Adrenal gland (tissue), 12 donors: ENCODE measurements around the gene CDH24. TPM values are rescaled to one million over a fixed set of nuclear protein-coding genes. Genes with fewer than 3 reads are reported as not detected.

Experiments
- DNase-seq, 7 donors: peaks; one replicate each; pipeline ENCODE4 v3.0.0-alpha.2; 2019 to 2020
- H3K27ac ChIP-seq, 5 donors: fragments of 200-600 bp; sonication (generic) in 4 of 5; 1 replicate in 3 of 5; 2 replicates in 2 of 5; pipeline versions ENCODE4 v1.5.1 to v1.8.0; 2016 to 2020; ENCODE audit warnings: mild to moderate bottlenecking in 1 of 5
- H3K27me3 ChIP-seq: fragments of 200-600 bp; 2 replicates; pipeline ENCODE4 v1.8.0; 2021
- H3K36me3 ChIP-seq, 2 donors: fragments of 200-600 bp; replicated peaks in 1 of 2; 1 replicate in 1 of 2; 2 replicates in 1 of 2; pipeline versions ENCODE4 v1.5.1 to v1.8.0; 2018 to 2022
- H3K4me1 ChIP-seq, 2 donors: fragments of 200-600 bp; replicated peaks in 1 of 2; 1 replicate in 1 of 2; 2 replicates in 1 of 2; pipeline versions ENCODE4 v1.5.1 to v1.8.0; 2018 to 2021
- H3K4me3 ChIP-seq, 4 donors: fragments of 200-600 bp; sonication (generic) in 3 of 4; one replicate each; pipeline ENCODE4 v1.5.1; 2016 to 2018
- H3K9me3 ChIP-seq, 3 donors: fragments of 200-600 bp; sonication (generic) in 1 of 3; replicated peaks in 1 of 3; 1 replicate in 2 of 3; 2 replicates in 1 of 3; pipeline versions ENCODE4 v1.5.1 to v1.8.0; 2016 to 2021
- POLR2A ChIP-seq, 2 donors: fragments of 450-650 bp; IDR thresholded peaks; one replicate each; pipeline ENCODE4 v1.6.1; 2017; ENCODE audit warnings: antibody characterized with exemption in 2 of 2, mild to moderate bottlenecking in 2 of 2, moderate library complexity in 1 of 2
- WGBS, 4 donors: extraction: QIAGEN DNeasy Blood & Tissue Kit in 2 of 4; methylation state at CpG; one replicate each; pipeline versions ENCODE4 v1.1.5 to v1.1.7; 2013 to 2017; 5-methylcytosine and 5-hydroxymethylcytosine counted together
- intact Hi-C, 2 donors: fragments of 100-400 bp; cut with DNase I; formaldehyde crosslinking; loops; one replicate each; pipeline versions ENCODE4 v1.14.1 to v1.15.0; 2022 to 2023
- polyA plus RNA-seq, 3 donors: library from polyadenylated mRNA; stranded (reverse); fragments of 200-250 nt in 2 of 3; fragments of 350-450 nt in 1 of 3; fragmentation: Illumina TruSeq in 1 of 3; extraction: RNeasy Lipid Tissue Mini Kit (QIAGEN cat#74804) in 1 of 3; gene quantifications; one replicate each; pipeline ENCODE4 v1.2.3, GENCODE V29; 2013 to 2014
- total RNA-seq, 9 donors: library from RNA; depleted of rRNA in 4 of 9; stranded (reverse); fragments of >200 nt in 4 of 9; fragments of 120-200 nt in 1 of 9; fragmentation: NEBNext Ultra II Directional in 1 of 9; extraction: Animal tissue kit (Norgen Biotek cat#: 25700) in 1 of 9; gene quantifications; one replicate each; pipeline versions ENCODE4 v1.1.0 to v1.2.4, GENCODE V29; 2013 to 2023
- TF ChIP-seq, protein P1 (sequence below), 6 experiments: fragments of 450-650 bp in 4 of 6; fragments of 200-600 bp in 2 of 6; sonication (generic) in 1 of 6; IDR thresholded peaks; 1 replicate in 5 of 6; 2 replicates in 1 of 6; pipeline versions ENCODE4 v1.5.1 to v1.8.0; 2016 to 2021; ENCODE audit warnings: antibody characterized with exemption in 6 of 6, mild to moderate bottlenecking in 2 of 6, moderate library complexity in 1 of 6
- donor health status: healthy with polysubstance abuse.
- donor health status: Bipolar disorder and iron deficiency.
- donor health status: DM: yes; HTN: yes; CAD: no.
- donor health status: DM: no; HTN: no; CAD: no.
- donor health status: DM: no; HTN: no; CAD: no.
- donor health status: DM: yes; HTN: yes; CAD: no.

The CDH24 gene
- total and polyA plus RNA-seq, 12 donors: 1.5 to 29.3 (median 3.5) TPM

- peak; percentile 99 to 100 (median 100) for DNase-seq
- H3K27ac ChIP-seq: peak within 1 kb of the TSS; percentile 94 to 100 (median 97)
- H3K36me3 ChIP-seq: peaks cover 0 to 46% of the 10 kb centered on the region in 2 donors
- 0 to 1% (median 0%) methylated on average over 29 to 46 of the region's 46 CpGs for WGBS, 4 donors
- H3K9me3 ChIP-seq: no peaks in the 10 kb centered on the region
- no peaks in the 10 kb centered on the region for H3K27me3 ChIP-seq
- H3K4me3 ChIP-seq: peak within 1 kb of the TSS; percentile 26 to 90 (median 82)
- TF ChIP-seq, protein P1, sequence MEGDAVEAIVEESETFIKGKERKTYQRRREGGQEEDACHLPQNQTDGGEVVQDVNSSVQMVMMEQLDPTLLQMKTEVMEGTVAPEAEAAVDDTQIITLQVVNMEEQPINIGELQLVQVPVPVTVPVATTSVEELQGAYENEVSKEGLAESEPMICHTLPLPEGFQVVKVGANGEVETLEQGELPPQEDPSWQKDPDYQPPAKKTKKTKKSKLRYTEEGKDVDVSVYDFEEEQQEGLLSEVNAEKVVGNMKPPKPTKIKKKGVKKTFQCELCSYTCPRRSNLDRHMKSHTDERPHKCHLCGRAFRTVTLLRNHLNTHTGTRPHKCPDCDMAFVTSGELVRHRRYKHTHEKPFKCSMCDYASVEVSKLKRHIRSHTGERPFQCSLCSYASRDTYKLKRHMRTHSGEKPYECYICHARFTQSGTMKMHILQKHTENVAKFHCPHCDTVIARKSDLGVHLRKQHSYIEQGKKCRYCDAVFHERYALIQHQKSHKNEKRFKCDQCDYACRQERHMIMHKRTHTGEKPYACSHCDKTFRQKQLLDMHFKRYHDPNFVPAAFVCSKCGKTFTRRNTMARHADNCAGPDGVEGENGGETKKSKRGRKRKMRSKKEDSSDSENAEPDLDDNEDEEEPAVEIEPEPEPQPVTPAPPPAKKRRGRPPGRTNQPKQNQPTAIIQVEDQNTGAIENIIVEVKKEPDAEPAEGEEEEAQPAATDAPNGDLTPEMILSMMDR (IDR thresholded peaks at IDR 0.05): peak in 2 of 6 experiments; percentile 4 to 11
- peak; percentile 78 to 91 for TF ChIP-seq POLR2A (IDR thresholded peaks at IDR 0.05)
- peaks cover 29 to 55% of the 10 kb centered on the region in 2 donors for H3K4me1 ChIP-seq
- intact Hi-C loops: no loop called here
Observed at GRCh38 chr14:23095196-23096108, 38.1 kb upstream of the CDH24 start, which contains the start of gene C14orf119. Gene C14orf119, plus strand, starts transcription at chr14:23095505. Its CDS starts 2,154 bp downstream, at chr14:23097659.

GRCh38 chr14:23094666-23095195 lies 37.4 kb upstream of the CDH24 start, which contains the start of gene ACIN1:
Gene ACIN1, minus strand, starts transcription at chr14:23095136. Its CDS starts 24 bp downstream, at chr14:23095112.
- H3K36me3 ChIP-seq: peaks cover 0 to 53% of the 10 kb centered on the region in 2 donors
- DNase-seq: peak in 6 of 7 donors; percentile 69 to 83 (median 72)
- H3K27ac ChIP-seq: peak within 1 kb of the TSS; percentile 94 to 100 (median 97)
- H3K9me3 ChIP-seq: no peaks in the 10 kb centered on the region
- H3K4me1 ChIP-seq: peaks cover 29 to 54% of the 10 kb centered on the region in 2 donors
- WGBS, 4 donors: 0% methylated on average over 23 to 55 of the region's 55 CpGs
- TF ChIP-seq POLR2A (IDR thresholded peaks at IDR 0.05): peak; percentile 43 to 69
- TF ChIP-seq, protein P1 (IDR thresholded peaks at IDR 0.05): no peak
- H3K4me3 ChIP-seq: peak within 1 kb of the TSS; percentile 26 to 90 (median 82)
- H3K27me3 ChIP-seq: no peaks in the 10 kb centered on the region
- intact Hi-C loops: no loop called here

DNA sequence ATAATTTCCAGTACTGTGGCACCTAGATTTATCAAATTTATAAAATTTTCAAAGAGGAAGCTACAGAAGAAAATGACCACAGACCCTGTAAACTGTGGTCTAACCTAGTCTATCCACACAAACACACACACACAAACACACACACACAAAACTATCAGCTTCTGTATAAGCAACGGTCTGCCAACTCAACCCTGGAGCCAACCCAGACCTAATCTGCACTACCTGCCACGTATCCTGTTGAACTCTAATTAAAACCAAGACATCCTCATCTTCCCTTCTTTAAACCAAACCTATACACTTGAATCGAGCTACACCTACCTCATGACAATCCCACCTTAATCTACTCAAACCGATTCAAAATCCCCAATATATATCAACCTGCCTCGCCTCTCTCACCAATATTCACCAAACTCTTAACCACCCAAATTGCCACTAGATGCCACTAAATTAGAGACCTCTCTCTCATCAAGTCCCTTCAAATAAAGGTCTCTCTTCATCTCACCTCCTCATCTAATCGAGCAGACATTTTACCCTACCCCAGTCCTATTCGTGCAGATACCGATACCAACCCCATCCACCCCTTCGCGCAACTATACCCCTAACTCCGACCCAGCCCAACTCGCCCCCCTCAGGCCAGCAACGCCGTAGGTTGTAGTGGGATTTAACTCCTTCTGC lies 36.8 kb upstream of the CDH24 start:
- peaks cover 0 to 58% of the 10 kb centered on the region in 2 donors for H3K36me3 ChIP-seq
- intact Hi-C loops: no loop called here

More for the DNA sequence above, 36.8 kb upstream of the CDH24 start:
- H3K4me3 ChIP-seq: peak overlapping the region; percentile 26 to 90 (median 74)
- H3K4me1 ChIP-seq: peaks cover 25 to 48% of the 10 kb centered on the region in 2 donors
- no peaks in the 10 kb centered on the region for H3K27me3 ChIP-seq
- no peak for TF ChIP-seq POLR2A (IDR thresholded peaks at IDR 0.05)
- TF ChIP-seq, protein P1 (IDR thresholded peaks at IDR 0.05): no peak
- no peaks in the 10 kb centered on the region for H3K9me3 ChIP-seq
- peak overlapping the region in 4 of 5 donors; percentile 92 to 99 (median 96) for H3K27ac ChIP-seq
- 0 to 2% (median 0%) methylated on average over 14 of the region's 14 CpGs for WGBS, 4 donors
- no peak for DNase-seq
